Transverse colon (tissue), 4 donors: ENCODE data around the gene NUDCD3.

Experiments
- EP300 ChIP-seq: sonication (generic); formaldehyde crosslinking; IDR thresholded peaks from one replicate; pipeline ENCODE4 v1.6.1; 2017; ENCODE audit warnings: antibody characterized with exemption, low read depth
- POLR2A ChIP-seq: fragments of 450-650 bp; IDR thresholded peaks from one replicate; pipeline ENCODE4 v1.6.1; 2016; ENCODE audit warnings: antibody characterized with exemption, mild to moderate bottlenecking, moderate library complexity
- POLR2AphosphoS5 ChIP-seq, 3 donors: sonication (generic); formaldehyde crosslinking; IDR thresholded peaks; one replicate each; pipeline ENCODE4 v1.6.1; 2016; ENCODE audit warnings: antibody characterized with exemption in 3 of 3
- TF ChIP-seq, protein P1 (sequence below), 5 experiments: fragments of 200-600 bp in 3 of 5; fragments of 450-650 bp in 2 of 5; sonication (generic) in 3 of 5; IDR thresholded peaks; 1 replicate in 2 of 5; 2 replicates in 3 of 5; pipeline ENCODE4 v1.5.1; 2016 to 2017; ENCODE audit warnings: antibody characterized with exemption in 5 of 5, inconsistent platforms in 3 of 5, mild to moderate bottlenecking in 2 of 5, moderate library complexity in 1 of 5

DNA sequence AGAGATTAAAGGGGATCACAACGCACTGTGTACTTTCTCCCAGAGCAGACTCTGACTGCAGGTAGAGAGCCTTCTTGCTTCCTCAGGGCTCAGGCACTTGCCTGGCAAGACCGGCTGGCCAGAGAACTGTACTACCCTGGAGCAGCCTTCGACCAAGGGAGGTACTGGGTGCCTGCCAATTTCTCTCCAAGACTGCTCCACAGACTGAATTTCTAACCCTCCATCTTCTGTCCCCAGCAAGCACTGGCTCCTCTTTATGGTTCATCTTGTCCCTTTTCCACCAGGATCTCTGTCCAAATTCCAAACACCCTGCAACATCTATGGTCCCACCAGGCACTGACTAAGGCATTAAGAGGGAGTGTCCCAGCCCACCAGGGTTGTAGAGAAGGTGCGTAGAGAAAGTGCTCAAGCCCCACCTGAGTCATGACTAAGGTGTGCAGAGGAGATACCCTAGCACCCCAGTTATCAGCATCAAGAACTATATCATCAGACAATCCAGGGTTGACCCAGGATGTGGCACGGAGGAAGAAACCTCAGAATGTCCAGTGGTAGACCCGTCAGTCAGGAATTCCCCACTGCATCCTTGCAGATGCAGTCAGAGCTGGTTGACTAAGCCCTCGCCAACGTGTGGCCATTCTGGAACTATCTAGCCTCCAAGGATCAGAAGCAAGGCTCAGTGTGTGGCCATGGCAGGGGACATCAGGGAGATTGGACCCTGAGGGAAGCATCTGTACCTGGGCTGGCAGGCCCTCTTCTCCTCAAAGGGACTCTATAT lies 104.1 kb downstream of the NUDCD3 start:
- TF ChIP-seq, protein P1, sequence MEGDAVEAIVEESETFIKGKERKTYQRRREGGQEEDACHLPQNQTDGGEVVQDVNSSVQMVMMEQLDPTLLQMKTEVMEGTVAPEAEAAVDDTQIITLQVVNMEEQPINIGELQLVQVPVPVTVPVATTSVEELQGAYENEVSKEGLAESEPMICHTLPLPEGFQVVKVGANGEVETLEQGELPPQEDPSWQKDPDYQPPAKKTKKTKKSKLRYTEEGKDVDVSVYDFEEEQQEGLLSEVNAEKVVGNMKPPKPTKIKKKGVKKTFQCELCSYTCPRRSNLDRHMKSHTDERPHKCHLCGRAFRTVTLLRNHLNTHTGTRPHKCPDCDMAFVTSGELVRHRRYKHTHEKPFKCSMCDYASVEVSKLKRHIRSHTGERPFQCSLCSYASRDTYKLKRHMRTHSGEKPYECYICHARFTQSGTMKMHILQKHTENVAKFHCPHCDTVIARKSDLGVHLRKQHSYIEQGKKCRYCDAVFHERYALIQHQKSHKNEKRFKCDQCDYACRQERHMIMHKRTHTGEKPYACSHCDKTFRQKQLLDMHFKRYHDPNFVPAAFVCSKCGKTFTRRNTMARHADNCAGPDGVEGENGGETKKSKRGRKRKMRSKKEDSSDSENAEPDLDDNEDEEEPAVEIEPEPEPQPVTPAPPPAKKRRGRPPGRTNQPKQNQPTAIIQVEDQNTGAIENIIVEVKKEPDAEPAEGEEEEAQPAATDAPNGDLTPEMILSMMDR (IDR thresholded peaks at IDR 0.05), result no peak
- TF ChIP-seq EP300 (no peak), POLR2A (no peak), POLR2AphosphoS5 (IDR thresholded peaks at IDR 0.05) (no peak)
